GM12874 (cell line): ENCODE data around the gene GPM6B.

Experiments used
- CTCF ChIP-seq: IDR thresholded peaks from 2 replicates; pipeline ENCODE4 v1.5.1; 2011; ENCODE audit warnings: low read depth, mild to moderate bottlenecking, control low read depth, low read length, moderate library complexity; ENCODE audit not compliant: insufficient read depth

Gene GPM6B

GRCh38 chrX:13821738-13822137 is 4.8 kb upstream of the GPM6B start:
- TF ChIP-seq CTCF, result no peak

DNA sequence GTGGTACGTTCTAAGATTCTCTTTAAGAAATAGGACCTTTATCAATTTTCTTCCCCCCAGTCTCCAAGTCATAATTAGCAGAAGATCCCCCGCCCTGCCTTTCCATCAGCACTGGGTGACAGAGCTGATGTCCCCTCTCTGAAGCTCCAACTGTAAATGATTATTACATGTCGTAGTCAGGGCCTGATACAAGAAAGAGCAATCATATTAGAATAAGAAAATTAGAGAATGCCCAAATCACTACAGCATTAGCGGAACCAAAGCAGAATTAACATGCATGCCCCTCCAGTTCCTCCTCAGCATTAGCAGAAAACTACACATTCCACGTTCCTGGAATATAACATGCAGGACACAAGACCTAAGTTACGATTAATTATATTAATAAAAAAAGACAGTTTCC is 717 bp downstream of the GPM6B start:
- no peak for TF ChIP-seq CTCF

DNA sequence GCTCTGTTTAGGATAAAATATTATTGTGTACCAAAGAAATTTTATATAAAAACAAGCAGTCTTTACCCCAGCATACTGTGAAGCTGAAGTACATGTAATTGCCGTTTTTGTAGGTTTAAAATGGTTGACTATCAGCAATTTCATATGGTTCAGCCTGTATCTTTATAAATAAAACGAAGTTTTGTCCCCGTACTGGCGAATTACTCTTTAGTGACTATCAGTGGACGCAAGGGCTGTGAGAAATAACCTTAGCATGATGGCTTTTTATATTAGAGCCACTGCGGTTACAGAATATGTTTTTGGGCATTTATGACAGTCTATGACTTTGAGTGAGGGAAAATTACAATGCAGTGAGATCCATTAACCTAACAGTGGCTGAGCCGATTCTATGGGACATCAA is 1.2 kb downstream of the GPM6B start:
- TF ChIP-seq CTCF, result no peak

DNA sequence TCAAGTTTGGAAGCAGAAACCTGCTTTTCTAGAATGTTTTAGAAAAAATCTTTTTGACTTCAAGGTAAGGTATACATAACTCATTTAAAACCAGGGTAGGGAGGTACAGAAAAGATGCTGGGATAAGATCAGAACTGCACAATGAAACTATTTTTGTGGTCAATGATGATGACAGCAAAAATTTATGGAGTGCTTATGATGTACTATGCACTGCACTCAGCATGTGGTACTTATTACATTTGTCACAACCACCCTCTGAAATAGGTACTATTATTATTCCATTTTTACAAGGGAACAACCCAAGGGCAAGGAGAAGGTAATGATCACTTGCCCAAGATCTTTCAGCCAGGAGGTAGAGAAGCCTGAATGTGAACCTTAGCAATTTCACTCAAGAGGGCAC is 8.0 kb downstream of the GPM6B start:
- no peak for TF ChIP-seq CTCF

DNA sequence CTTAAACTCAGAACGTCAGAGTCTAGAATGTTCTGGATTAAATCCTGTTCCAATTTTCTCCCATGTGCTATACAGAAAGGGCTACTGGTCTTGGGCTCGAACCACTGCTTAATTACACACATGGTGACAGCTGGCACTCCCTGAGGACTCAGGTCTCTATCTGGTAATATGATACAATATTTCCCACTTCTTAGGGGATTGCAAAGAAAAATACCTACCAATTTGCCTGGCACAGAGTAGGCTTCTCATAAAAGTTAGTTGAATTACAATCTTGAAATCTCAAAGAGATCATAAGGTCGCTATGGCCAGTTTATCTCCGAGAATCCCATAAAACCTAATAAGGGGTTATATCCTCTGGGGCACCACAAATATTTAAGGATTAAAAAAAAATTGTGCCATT is 8.6 kb downstream of the GPM6B start:
- no peak for TF ChIP-seq CTCF

DNA sequence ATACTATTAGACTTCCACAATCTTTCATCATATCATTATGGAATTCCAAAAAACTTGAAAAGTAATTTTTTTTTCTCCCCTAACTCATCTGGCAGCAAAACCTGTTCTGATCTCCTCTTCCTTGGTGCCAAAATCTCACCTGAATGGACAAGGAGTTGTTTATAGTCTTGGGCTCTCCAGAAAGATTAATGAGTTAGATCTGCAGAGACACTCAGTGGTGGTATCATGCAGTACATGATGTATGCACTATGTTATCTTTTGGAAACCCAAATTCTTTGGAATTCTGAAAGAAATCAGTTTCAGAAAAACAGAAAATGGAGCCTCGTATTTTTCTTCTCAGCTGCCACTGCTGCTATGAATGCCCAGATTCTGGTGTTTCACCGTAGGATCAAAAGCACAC is 11.7 kb downstream of the GPM6B start:
- TF ChIP-seq CTCF, result no peak

GRCh38 chrX:13803116-13803515 is 13.8 kb downstream of the GPM6B start:
- TF ChIP-seq CTCF, result no peak

DNA sequence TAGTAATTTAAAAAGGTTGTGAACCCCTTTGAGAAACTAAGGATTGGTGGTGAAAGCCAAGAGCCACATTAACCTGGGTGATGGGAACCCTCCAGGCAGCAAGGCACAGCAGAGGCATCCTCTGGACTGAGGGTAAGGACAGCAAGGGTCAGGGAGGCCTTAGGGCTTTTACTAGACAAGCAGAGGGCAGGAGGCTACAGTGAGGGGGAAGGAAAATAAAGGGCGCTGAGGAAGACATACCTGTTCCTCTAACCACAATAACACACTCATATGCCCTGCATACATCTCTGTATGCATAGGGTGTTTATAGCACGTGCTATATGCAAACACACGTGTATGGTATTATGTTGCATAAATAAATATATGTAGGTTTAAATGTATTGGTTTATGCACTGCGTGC is 18.7 kb downstream of the GPM6B start:
- TF ChIP-seq CTCF, result no peak
